ENCODE results near the gene CARD19. TPM values are rescaled to one million over a fixed set of nuclear protein-coding genes. Genes with fewer than 3 reads are reported as not detected.

CARD19 gene
- polyA plus RNA-seq, 1 donor from 2014 or later = 36.2 TPM

DNA sequence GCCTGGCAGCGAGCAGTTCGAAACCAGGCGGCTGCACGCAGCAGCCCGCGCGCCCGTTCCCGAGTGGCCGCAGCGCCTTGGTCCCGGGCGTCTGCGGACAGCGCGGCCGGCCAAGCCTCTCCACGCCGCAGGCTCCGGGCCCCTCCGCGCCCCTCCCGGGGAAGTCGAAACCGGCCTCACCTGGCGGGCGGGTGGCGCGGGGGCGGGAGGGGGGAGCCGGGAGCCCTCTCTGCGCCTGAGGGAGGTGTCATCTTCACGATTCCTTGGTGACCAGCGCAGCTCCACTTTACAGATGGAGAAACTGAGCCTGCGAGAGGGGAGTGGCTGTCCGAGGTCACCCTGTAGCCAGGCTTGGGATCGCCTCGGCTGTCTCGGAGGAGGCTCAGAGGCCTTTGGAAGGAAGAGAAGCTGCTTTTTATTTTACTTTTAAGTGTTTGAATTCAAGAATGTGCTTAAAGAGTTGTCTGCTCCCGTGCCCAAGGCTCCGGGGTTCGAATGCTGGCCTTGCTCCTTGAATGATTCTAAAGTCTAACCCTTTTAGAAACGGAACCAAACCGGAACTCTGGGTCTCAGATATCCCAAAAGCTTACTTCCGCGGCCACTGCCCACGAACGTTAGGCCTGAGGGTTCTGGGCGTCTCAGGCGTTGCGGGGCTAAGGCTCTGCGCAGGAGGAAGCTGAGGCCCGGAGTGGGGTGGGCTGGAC lies 36.9 kb upstream of the CARD19 start:
- peaks cover 2% of the 10 kb centered on the region for H3K27me3 Mint-ChIP-seq
- H3K36me3 Mint-ChIP-seq = no peaks in the 10 kb centered on the region
- peaks cover 45 to 58% (median 52%) of the 10 kb centered on the region in 3 donors for H3K4me1 Mint-ChIP-seq
- H3K27ac Mint-ChIP-seq = peak overlapping the region; percentile 96 to 99 (median 98)
- H3K4me3 Mint-ChIP-seq = peak overlapping the region; percentile 91 to 99 (median 94)
- no peaks in the 10 kb centered on the region for H3K9me3 Mint-ChIP-seq

- peak overlapping the region; percentile 91 to 99 (median 94) for H3K4me3 Mint-ChIP-seq
Observed at GRCh38 chr9:93059715-93060578, 36.1 kb upstream of the CARD19 start.

DNA sequence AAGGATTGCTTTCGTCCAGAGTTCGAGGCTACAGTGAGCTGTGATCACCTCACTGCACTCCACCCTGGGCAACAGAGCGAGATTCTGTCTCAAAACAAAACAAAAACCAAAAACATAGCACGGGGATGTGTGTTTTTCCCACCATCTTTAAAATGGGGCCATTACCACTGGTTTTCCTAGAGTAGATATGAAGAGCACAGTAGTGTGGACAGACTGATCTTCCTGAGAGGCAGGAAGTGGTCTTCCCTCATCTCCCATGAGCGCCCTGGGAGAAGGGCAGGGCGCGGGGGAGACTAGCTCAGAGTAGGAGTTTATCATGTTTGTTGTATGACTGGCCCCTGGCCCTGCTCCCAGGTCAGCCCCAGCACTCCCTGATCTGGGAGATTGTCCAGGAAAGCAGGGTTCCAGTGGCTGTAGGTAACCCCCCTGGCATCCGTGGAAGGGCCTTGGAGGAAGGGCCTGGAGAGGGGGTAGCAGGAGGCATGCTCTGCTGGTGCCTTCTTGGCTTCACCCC lies 35.2 kb upstream of the CARD19 start:
- Mint-ChIP-seq H3K4me3 (peak overlapping the region; percentile 91 to 99 (median 94)), H3K27ac (peak overlapping the region; percentile 98 to 99 (median 99)), H3K9me3 (no peaks in the 10 kb centered on the region), H3K27me3 (peaks cover 2% of the 10 kb centered on the region), H3K36me3 (peaks cover 6% of the 10 kb centered on the region), H3K4me1 (peaks cover 54 to 68% (median 57%) of the 10 kb centered on the region in 3 donors)

More at GRCh38 chr9:93059715-93060578, 36.1 kb upstream of the CARD19 start:
- H3K4me1 Mint-ChIP-seq = peaks cover 52 to 63% (median 59%) of the 10 kb centered on the region in 3 donors
- H3K36me3 Mint-ChIP-seq = peaks cover 6% of the 10 kb centered on the region
- peaks cover 2% of the 10 kb centered on the region for H3K27me3 Mint-ChIP-seq
- peak overlapping the region; percentile 96 to 99 (median 98) for H3K27ac Mint-ChIP-seq
- no peaks in the 10 kb centered on the region for H3K9me3 Mint-ChIP-seq

GRCh38 chr9:93061260-93061751 lies 34.7 kb upstream of the CARD19 start:
- H3K36me3 Mint-ChIP-seq = peaks cover 6% of the 10 kb centered on the region
- no peaks in the 10 kb centered on the region for H3K9me3 Mint-ChIP-seq
- peaks cover 2% of the 10 kb centered on the region for H3K27me3 Mint-ChIP-seq

DNA sequence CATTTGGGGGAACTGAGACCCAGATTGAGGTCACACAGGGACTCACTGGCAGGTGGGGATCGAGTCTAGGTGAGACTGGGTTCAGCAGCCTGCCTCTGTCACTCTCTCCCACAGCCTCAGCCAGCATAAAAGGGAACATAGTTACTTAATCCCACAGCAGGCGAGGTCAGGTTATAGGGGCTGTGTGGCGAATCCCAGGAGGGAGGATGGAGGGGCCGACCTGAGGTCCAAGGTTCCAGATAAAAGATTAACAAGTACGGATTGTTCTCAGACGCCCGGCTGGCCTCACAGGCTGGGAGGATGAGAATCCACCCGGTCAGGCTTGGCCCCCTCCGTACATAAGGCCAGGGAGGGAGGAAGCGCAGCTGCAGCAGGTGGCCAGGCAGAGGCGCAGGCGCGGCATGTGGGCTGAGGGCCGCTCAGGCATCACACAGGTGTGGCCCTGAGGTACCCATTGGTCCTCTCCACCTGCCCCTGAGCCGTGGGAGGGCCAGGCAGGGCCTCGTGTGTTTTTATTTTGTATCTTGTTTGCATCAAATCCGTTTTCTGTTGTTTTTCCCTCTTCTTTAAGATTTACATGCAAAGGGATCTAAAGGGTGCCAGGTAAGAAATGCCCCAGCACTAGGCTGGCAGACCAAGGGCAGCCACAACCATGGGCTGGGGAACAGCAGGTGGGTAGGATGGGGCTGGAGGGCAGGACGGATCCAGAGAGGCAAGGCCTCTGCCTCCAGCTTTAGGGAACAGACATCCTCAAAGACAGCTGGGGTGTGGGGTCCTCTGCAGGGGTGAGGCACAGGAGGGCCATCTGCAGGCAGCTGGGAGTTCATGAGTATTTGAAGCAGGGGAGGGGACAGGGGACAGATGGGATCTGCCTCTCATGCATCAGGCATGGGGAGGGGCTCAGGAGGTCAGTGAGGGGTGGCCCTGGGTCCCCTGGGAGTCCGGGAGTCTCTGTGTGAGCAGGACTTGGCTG lies 33.9 kb upstream of the CARD19 start:
- peaks cover 7% of the 10 kb centered on the region for H3K36me3 Mint-ChIP-seq
- no peaks in the 10 kb centered on the region for H3K9me3 Mint-ChIP-seq
- H3K27ac Mint-ChIP-seq = peak overlapping the region; percentile 98 to 99 (median 99)
- peaks cover 2% of the 10 kb centered on the region for H3K27me3 Mint-ChIP-seq
- peaks cover 56 to 74% (median 57%) of the 10 kb centered on the region in 3 donors for H3K4me1 Mint-ChIP-seq
- peak overlapping the region; percentile 87 to 99 (median 94) for H3K4me3 Mint-ChIP-seq

More at GRCh38 chr9:93061260-93061751, 34.7 kb upstream of the CARD19 start:
- Mint-ChIP-seq H3K27ac (peak overlapping the region; percentile 98 to 99 (median 99)), H3K4me1 (peaks cover 54 to 70% (median 57%) of the 10 kb centered on the region in 3 donors), H3K4me3 (peak overlapping the region; percentile 87 to 99 (median 94))

DNA sequence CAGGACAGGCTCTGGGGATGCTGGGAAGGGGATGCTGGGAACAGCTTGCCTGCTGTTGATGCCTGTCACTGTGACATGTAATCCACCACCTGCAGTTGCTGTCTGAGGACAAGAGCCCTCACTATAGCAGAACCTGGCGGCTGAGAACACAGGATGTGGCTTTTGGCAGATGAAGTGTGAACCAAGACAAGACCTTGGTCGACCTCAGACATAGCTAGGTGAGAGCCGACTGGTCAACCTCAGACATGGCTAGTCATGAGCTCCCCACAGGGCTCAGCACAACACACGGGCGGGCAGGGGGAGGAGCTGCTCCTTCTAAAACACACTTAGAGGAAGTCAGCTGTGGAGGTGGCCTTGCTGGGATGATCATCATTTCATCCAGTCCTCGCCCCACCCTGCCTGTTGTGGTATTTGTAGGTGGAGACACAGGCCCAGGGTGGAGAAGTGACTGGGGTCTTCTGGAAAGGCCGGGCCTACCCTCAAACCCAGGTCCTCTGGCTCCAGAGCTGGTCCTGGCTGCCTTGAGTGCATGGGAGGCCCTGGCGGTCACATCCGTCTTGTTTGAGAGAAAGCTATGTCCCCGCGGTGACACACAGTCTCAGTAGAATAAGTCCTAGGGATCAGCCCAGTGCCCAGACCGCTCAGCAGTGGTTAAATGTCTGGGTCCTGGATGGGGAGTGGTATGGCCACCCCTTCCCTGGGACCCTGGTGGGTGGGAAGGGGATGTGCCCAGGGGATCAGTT lies 31.5 kb upstream of the CARD19 start:
- H3K36me3 Mint-ChIP-seq = peaks cover 7% of the 10 kb centered on the region
- peak overlapping the region; percentile 82 to 94 (median 89) for H3K4me3 Mint-ChIP-seq
- peak overlapping the region; percentile 89 to 98 (median 97) for H3K27ac Mint-ChIP-seq
- H3K9me3 Mint-ChIP-seq = no peaks in the 10 kb centered on the region
- H3K4me1 Mint-ChIP-seq = peaks cover 49 to 74% (median 54%) of the 10 kb centered on the region in 3 donors
- peaks cover 2% of the 10 kb centered on the region for H3K27me3 Mint-ChIP-seq

- peak overlapping the region in 2 of 3 donors; percentile 89 to 97 for H3K27ac Mint-ChIP-seq
- H3K4me3 Mint-ChIP-seq = peak overlapping the region in 3 of 4 donors; percentile 60 to 85 (median 82)
- peaks cover 2% of the 10 kb centered on the region for H3K27me3 Mint-ChIP-seq
- peaks cover 7% of the 10 kb centered on the region for H3K36me3 Mint-ChIP-seq
- no peaks in the 10 kb centered on the region for H3K9me3 Mint-ChIP-seq
- H3K4me1 Mint-ChIP-seq = peaks cover 48 to 69% (median 48%) of the 10 kb centered on the region in 3 donors
Observed at GRCh38 chr9:93065135-93065720, 30.8 kb upstream of the CARD19 start.

- H3K27me3 Mint-ChIP-seq = peaks cover 2% of the 10 kb centered on the region
- peaks cover 36 to 51% (median 37%) of the 10 kb centered on the region in 3 donors for H3K4me1 Mint-ChIP-seq
- no peaks in the 10 kb centered on the region for H3K9me3 Mint-ChIP-seq
- H3K27ac Mint-ChIP-seq = peak overlapping the region in 2 of 3 donors; percentile 45 to 84
- H3K36me3 Mint-ChIP-seq = peaks cover 10% of the 10 kb centered on the region
- H3K4me3 Mint-ChIP-seq = peak overlapping the region in 2 of 4 donors; percentile 9
Observed at GRCh38 chr9:93066978-93067603, 28.9 kb upstream of the CARD19 start.

GRCh38 chr9:93068956-93069355 lies 27.1 kb upstream of the CARD19 start:
- H3K9me3 Mint-ChIP-seq = no peaks in the 10 kb centered on the region
- peaks cover 10% of the 10 kb centered on the region for H3K36me3 Mint-ChIP-seq
- H3K27me3 Mint-ChIP-seq = no peaks in the 10 kb centered on the region
- H3K4me3 Mint-ChIP-seq = no peak overlapping the region
- H3K27ac Mint-ChIP-seq = no peak overlapping the region
- peaks cover 29 to 42% (median 33%) of the 10 kb centered on the region in 3 donors for H3K4me1 Mint-ChIP-seq

GRCh38 chr9:93071464-93071863 lies 24.6 kb upstream of the CARD19 start:
- H3K27ac Mint-ChIP-seq = no peak overlapping the region
- peaks cover 24 to 28% (median 27%) of the 10 kb centered on the region in 3 donors for H3K4me1 Mint-ChIP-seq
- peaks cover 4% of the 10 kb centered on the region for H3K36me3 Mint-ChIP-seq
- H3K9me3 Mint-ChIP-seq = no peaks in the 10 kb centered on the region
- no peak overlapping the region for H3K4me3 Mint-ChIP-seq
- no peaks in the 10 kb centered on the region for H3K27me3 Mint-ChIP-seq

- H3K36me3 Mint-ChIP-seq = peaks cover 5% of the 10 kb centered on the region
- H3K27ac Mint-ChIP-seq = no peak overlapping the region
- no peaks in the 10 kb centered on the region for H3K9me3 Mint-ChIP-seq
- H3K27me3 Mint-ChIP-seq = no peaks in the 10 kb centered on the region
- no peak overlapping the region for H3K4me3 Mint-ChIP-seq
- peaks cover 18 to 23% (median 21%) of the 10 kb centered on the region in 3 donors for H3K4me1 Mint-ChIP-seq
Observed at GRCh38 chr9:93072383-93072795, 23.6 kb upstream of the CARD19 start.

DNA sequence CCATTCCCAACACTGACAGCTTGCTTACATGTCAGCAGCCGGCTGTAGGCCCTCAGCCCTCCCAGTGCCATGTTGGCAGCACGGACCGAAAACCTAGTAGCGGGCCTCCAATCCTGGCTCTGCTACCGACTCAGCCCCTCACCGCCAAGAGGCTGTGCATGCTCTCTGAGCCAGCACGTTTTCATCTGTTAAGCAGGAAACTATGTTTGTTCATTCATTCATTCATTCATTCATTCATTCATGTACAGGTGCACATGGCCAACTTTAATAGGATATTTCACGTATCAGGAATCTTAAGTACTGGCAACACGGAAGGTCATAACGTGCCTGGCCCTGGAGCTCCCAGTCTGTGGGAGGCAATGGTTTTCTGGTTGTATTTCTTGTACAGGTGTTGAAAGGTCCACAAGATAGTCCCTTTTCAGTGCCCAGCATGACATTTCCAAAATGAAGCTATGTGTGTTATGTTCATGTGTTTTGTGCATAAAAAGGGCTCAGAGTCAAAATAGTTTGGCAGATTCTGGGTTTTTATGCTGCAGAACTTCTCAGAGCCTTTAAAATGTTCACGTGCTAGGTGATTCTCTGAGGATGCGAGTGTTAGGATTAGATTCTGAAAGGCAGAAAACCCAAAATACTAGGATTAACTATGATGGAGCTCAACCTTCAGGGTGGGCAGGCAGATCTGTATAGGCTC lies 19.8 kb upstream of the CARD19 start:
- no peaks in the 10 kb centered on the region for H3K27me3 Mint-ChIP-seq
- peaks cover 5 to 13% (median 9%) of the 10 kb centered on the region in 3 donors for H3K4me1 Mint-ChIP-seq
- H3K9me3 Mint-ChIP-seq = no peaks in the 10 kb centered on the region
- H3K27ac Mint-ChIP-seq = no peak overlapping the region
- no peak overlapping the region for H3K4me3 Mint-ChIP-seq
- H3K36me3 Mint-ChIP-seq = peaks cover 3% of the 10 kb centered on the region

All from IgD-negative memory B cell (primary cell).